Mammary epithelial cell (primary cell): ENCODE data around the gene HEYL.

ENCODE experiments used
- EZH2 ChIP-seq: IDR thresholded peaks from 2 replicates; pipeline ENCODE4 v1.6.1; 2012; ENCODE audit warnings: low read length, inconsistent platforms, borderline replicate concordance
- TF ChIP-seq, protein P1 (sequence below), 2 donors: IDR thresholded peaks in 1 of 2; conservative IDR thresholded peaks in 1 of 2; 2 replicates each; pipeline ENCODE4 v1.5.1; 2011 to 2012; ENCODE audit warnings: inconsistent platforms in 2 of 2, low read length in 2 of 2, mild to moderate bottlenecking in 2 of 2, control low read depth in 1 of 2, low read depth in 1 of 2; ENCODE audit not compliant: insufficient read depth in 1 of 2; ENCODE audit errors: extremely low read depth in 1 of 2

DNA sequence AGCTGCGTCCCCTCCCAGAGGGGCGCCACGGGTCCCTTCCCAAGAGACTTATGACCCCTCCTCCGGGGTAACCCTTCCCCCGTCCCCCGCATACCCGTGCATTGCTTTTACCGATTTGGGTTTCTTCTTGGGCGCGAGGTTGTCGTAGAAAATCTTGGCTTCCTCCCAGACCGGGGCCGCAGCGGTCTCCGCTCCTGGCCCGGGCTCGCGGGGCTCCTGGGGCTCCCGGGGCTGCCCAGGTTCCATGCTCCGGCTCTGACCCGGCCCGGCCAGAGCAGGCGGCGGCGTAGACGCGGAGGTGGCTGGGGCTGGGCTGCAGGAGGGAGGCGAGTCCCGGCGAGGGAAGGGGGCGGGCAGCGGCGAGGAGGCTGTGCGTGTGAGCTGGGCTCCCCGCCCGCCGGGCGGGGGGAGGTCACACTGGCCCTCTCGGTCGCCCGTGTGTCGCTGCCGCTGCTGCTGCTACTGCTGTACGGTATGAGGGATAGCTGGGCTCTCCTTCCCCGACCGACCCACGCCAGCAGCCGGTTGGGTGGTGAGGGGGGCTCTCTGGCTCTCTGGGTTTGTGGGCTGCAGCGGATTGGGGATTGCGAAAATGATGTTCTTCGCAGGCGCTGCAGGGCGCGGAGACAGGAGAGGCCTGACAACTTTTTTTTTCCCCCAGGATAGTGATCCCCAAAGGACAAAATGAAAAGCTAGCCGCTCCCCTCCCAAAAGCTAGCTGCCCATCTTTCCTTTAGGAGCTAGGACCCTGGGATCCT lies 32.5 kb upstream of the HEYL start, which contains the start of gene NT5C1A:
- TF ChIP-seq, protein P1, sequence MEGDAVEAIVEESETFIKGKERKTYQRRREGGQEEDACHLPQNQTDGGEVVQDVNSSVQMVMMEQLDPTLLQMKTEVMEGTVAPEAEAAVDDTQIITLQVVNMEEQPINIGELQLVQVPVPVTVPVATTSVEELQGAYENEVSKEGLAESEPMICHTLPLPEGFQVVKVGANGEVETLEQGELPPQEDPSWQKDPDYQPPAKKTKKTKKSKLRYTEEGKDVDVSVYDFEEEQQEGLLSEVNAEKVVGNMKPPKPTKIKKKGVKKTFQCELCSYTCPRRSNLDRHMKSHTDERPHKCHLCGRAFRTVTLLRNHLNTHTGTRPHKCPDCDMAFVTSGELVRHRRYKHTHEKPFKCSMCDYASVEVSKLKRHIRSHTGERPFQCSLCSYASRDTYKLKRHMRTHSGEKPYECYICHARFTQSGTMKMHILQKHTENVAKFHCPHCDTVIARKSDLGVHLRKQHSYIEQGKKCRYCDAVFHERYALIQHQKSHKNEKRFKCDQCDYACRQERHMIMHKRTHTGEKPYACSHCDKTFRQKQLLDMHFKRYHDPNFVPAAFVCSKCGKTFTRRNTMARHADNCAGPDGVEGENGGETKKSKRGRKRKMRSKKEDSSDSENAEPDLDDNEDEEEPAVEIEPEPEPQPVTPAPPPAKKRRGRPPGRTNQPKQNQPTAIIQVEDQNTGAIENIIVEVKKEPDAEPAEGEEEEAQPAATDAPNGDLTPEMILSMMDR (conservative IDR thresholded peaks at IDR 0.05 in 1 of 2, IDR thresholded peaks at IDR 0.05 in 1 of 2; ENCODE audit: extremely low read depth in 1 of 2, insufficient read depth in 1 of 2, low read depth in 1 of 2, low read length in 2 of 2) = no peak
- TF ChIP-seq EZH2 = no peak
